ENCODE data around the gene SLC1A3.

Gene SLC1A3

DNA sequence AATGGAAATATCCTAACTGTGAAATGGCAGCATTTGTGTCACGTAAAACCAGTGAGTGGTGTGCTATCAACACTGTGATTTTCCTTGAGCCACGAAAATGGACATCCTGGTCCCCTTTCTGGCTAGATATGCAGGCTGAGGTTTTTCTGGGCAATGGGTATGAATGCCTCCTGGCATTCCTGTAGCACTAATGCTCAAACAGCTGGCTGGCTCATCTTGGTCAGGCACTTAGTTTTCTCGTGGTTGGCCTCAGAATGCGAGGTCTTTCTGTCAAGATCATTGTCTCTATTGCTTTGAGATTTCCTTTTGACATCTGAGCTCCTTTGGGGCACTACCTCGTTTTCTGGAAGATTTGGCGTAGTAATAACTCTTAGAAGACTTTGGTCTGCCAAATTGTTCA, 15.6 kb downstream of the SLC1A3 start:
- no peak overlapping the region for H3K9ac ChIP-seq (ENCODE audit: insufficient read length, low read depth)
- no peaks in the 10 kb centered on the region for H3K4me1 ChIP-seq (ENCODE audit: insufficient read depth, insufficient read length)
- no peak overlapping the region for H3K4me3 ChIP-seq (ENCODE audit: insufficient read length, low read depth)
- no peaks in the 10 kb centered on the region for H3K27me3 ChIP-seq (ENCODE audit: insufficient read depth, insufficient read length)
- DNase-seq (ENCODE audit: low read depth, low spot score) = no peak
- peaks cover 8% of the 10 kb centered on the region for H3K36me3 ChIP-seq (ENCODE audit: insufficient read depth, insufficient read length, low read length)
- H3K9me3 ChIP-seq (ENCODE audit: insufficient read depth, low read length) = no peaks in the 10 kb centered on the region
- no peak for TF ChIP-seq YY1 (IDR thresholded peaks at IDR 0.05; ENCODE audit: insufficient read depth, insufficient read length)
- no peak for TF ChIP-seq ZNF274 (IDR thresholded peaks at IDR 0.05; ENCODE audit: low read depth, low read length)
- TF ChIP-seq SUZ12 (IDR thresholded peaks at IDR 0.05; ENCODE audit: extremely low read depth, insufficient read depth, insufficient read length) = no peak

DNA sequence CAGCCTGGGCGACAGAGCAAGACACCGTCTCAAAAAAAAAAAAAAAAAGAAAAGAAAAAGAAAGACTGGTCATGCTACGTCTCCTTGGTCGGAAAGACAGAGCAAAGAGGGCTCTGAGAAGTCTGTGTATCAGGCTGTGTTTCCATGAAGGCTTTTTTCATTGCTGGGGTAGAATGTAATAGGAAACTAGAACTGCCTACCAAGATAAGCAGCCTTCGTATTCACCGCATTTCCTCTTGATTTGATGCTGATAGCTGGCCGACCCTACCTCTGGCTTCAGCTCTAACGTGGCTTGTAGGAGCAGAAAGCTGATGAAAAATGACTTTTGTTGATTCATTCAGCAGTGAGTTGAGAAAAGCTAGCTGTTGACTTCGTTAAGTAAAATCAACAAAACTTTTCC, 17.4 kb downstream of the SLC1A3 start:
- Histone ChIP-seq H3K27me3 (ENCODE audit: insufficient read depth, insufficient read length) (no peaks in the 10 kb centered on the region), H3K9me3 (ENCODE audit: insufficient read depth, low read length) (no peaks in the 10 kb centered on the region), H3K36me3 (ENCODE audit: insufficient read depth, insufficient read length, low read length) (peaks cover 8% of the 10 kb centered on the region), H3K4me3 (ENCODE audit: insufficient read length, low read depth) (no peak overlapping the region), H3K4me1 (ENCODE audit: insufficient read depth, insufficient read length) (no peaks in the 10 kb centered on the region), H3K9ac (ENCODE audit: insufficient read length, low read depth) (no peak overlapping the region)
- no peak for TF ChIP-seq SUZ12 (IDR thresholded peaks at IDR 0.05; ENCODE audit: extremely low read depth, insufficient read depth, insufficient read length)
- TF ChIP-seq ZNF274 (IDR thresholded peaks at IDR 0.05; ENCODE audit: low read depth, low read length) = no peak
- no peak for TF ChIP-seq YY1 (IDR thresholded peaks at IDR 0.05; ENCODE audit: insufficient read depth, insufficient read length)
- no peak for DNase-seq (ENCODE audit: low read depth, low spot score)

GRCh38 chr5:36624277-36624676, 17.9 kb downstream of the SLC1A3 start:
- Histone ChIP-seq H3K4me1 (ENCODE audit: insufficient read depth, insufficient read length) (no peaks in the 10 kb centered on the region), H3K9ac (ENCODE audit: insufficient read length, low read depth) (no peak overlapping the region), H3K36me3 (ENCODE audit: insufficient read depth, insufficient read length, low read length) (peaks cover 8% of the 10 kb centered on the region), H3K4me3 (ENCODE audit: insufficient read length, low read depth) (no peak overlapping the region), H3K9me3 (ENCODE audit: insufficient read depth, low read length) (no peaks in the 10 kb centered on the region), H3K27me3 (ENCODE audit: insufficient read depth, insufficient read length) (no peaks in the 10 kb centered on the region)
- DNase-seq (ENCODE audit: low read depth, low spot score) = no peak
- TF ChIP-seq YY1 (IDR thresholded peaks at IDR 0.05; ENCODE audit: insufficient read depth, insufficient read length) = no peak
- TF ChIP-seq ZNF274 (IDR thresholded peaks at IDR 0.05; ENCODE audit: low read depth, low read length) = no peak
- TF ChIP-seq SUZ12 (IDR thresholded peaks at IDR 0.05; ENCODE audit: extremely low read depth, insufficient read depth, insufficient read length) = no peak

DNA sequence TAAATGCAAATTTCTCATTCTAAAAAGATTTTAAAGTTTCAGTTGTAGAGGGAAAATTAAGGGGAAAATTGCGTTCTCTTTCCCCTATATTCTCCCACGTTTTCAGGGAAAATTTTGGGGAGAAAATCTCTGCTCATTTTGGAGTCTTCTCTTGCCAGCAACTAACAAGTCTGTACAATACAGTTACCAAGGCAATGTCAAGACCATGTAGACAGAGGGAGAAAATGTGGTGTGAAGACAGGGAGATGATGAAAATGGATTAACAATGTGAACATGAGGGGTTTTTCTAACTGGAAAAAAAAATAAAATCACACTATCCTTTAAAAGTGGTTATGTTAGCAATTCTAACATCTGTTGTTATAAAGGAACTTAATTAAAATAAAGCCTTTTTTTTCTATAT, 22.3 kb downstream of the SLC1A3 start:
- DNase-seq (ENCODE audit: low read depth, low spot score) = no peak
- H3K27me3 ChIP-seq (ENCODE audit: insufficient read depth, insufficient read length) = no peaks in the 10 kb centered on the region
- TF ChIP-seq SUZ12 (IDR thresholded peaks at IDR 0.05; ENCODE audit: extremely low read depth, insufficient read depth, insufficient read length) = no peak
- TF ChIP-seq YY1 (IDR thresholded peaks at IDR 0.05; ENCODE audit: insufficient read depth, insufficient read length) = no peak
- no peak for TF ChIP-seq ZNF274 (IDR thresholded peaks at IDR 0.05; ENCODE audit: low read depth, low read length)
- peaks cover 50% of the 10 kb centered on the region for H3K36me3 ChIP-seq (ENCODE audit: insufficient read depth, insufficient read length, low read length)
- H3K4me3 ChIP-seq (ENCODE audit: insufficient read length, low read depth) = no peak overlapping the region
- H3K9me3 ChIP-seq (ENCODE audit: insufficient read depth, low read length) = no peaks in the 10 kb centered on the region
- H3K4me1 ChIP-seq (ENCODE audit: insufficient read depth, insufficient read length) = no peaks in the 10 kb centered on the region
- no peak overlapping the region for H3K9ac ChIP-seq (ENCODE audit: insufficient read length, low read depth)

- no peaks in the 10 kb centered on the region for H3K4me1 ChIP-seq (ENCODE audit: insufficient read depth, insufficient read length)
- DNase-seq (ENCODE audit: low read depth, low spot score) = no peak
These were observed 23.3 kb downstream of the SLC1A3 start for GRCh38 chr5:36629729-36630128.

DNA sequence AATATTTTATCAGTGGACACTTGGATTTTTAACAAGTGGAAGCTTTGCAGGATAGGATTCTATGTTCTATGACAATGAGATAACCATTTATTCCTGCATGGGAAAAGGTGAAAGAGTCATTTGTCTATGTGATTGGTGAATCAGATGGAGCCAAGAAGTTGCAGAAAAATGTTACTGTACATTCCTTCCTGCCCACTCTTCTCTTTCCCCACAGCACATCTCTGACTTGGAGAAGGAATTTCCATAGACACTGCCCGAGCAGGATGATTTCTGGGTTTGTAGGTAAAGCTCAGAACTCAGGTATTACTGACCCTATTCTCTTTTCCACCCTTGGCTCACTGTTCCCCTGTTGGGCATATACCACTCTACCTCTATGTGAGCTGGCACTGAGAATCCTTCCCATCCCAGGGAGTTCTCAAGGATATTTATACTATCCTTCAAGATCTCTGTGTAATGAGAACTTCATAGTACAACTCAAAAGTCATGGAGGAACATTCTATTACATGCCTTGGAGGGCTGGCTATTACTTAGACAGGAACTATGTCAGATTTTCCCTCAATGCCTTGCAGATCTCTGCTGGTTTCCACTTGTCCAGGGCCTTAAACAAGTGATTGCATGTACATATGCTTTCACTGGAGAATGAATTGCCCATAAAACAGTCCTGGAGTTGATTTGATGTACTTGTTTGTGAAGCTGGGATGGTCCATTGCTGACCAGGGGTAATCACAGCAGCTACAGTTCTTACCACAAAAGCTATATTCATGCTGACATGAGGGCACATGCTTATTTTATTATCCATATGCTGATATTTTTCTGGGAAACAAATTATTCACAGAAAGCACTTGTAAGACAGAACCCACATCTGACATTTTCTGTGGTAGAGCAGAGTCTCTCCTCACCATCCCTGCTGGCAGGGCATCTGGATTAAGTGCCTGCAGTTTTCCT, 24.1 kb downstream of the SLC1A3 start:
- TF ChIP-seq SUZ12 (IDR thresholded peaks at IDR 0.05; ENCODE audit: extremely low read depth, insufficient read depth, insufficient read length) (no peak), ZNF274 (IDR thresholded peaks at IDR 0.05; ENCODE audit: low read depth, low read length) (no peak), YY1 (IDR thresholded peaks at IDR 0.05; ENCODE audit: insufficient read depth, insufficient read length) (no peak)
- H3K4me1 ChIP-seq (ENCODE audit: insufficient read depth, insufficient read length) = no peaks in the 10 kb centered on the region
- no peak overlapping the region for H3K9ac ChIP-seq (ENCODE audit: insufficient read length, low read depth)
- H3K27me3 ChIP-seq (ENCODE audit: insufficient read depth, insufficient read length) = no peaks in the 10 kb centered on the region
- DNase-seq (ENCODE audit: low read depth, low spot score) = no peak
- H3K4me3 ChIP-seq (ENCODE audit: insufficient read length, low read depth) = no peak overlapping the region
- peaks cover 46% of the 10 kb centered on the region for H3K36me3 ChIP-seq (ENCODE audit: insufficient read depth, insufficient read length, low read length)
- no peaks in the 10 kb centered on the region for H3K9me3 ChIP-seq (ENCODE audit: insufficient read depth, low read length)

More at GRCh38 chr5:36629729-36630128, 23.3 kb downstream of the SLC1A3 start:
- TF ChIP-seq ZNF274 (IDR thresholded peaks at IDR 0.05; ENCODE audit: low read depth, low read length) = no peak
- TF ChIP-seq SUZ12 (IDR thresholded peaks at IDR 0.05; ENCODE audit: extremely low read depth, insufficient read depth, insufficient read length) = no peak
- no peak for TF ChIP-seq YY1 (IDR thresholded peaks at IDR 0.05; ENCODE audit: insufficient read depth, insufficient read length)
- Histone ChIP-seq H3K36me3 (ENCODE audit: insufficient read depth, insufficient read length, low read length) (peaks cover 44% of the 10 kb centered on the region), H3K9ac (ENCODE audit: insufficient read length, low read depth) (no peak overlapping the region), H3K27me3 (ENCODE audit: insufficient read depth, insufficient read length) (no peaks in the 10 kb centered on the region), H3K4me3 (ENCODE audit: insufficient read length, low read depth) (no peak overlapping the region), H3K9me3 (ENCODE audit: insufficient read depth, low read length) (no peaks in the 10 kb centered on the region)

GRCh38 chr5:36631154-36631553, 24.7 kb downstream of the SLC1A3 start:
- no peaks in the 10 kb centered on the region for H3K4me1 ChIP-seq (ENCODE audit: insufficient read depth, insufficient read length)
- no peak for DNase-seq (ENCODE audit: low read depth, low spot score)
- H3K36me3 ChIP-seq (ENCODE audit: insufficient read depth, insufficient read length, low read length) = peaks cover 51% of the 10 kb centered on the region
- TF ChIP-seq SUZ12 (IDR thresholded peaks at IDR 0.05; ENCODE audit: extremely low read depth, insufficient read depth, insufficient read length) (no peak), ZNF274 (IDR thresholded peaks at IDR 0.05; ENCODE audit: low read depth, low read length) (no peak), YY1 (IDR thresholded peaks at IDR 0.05; ENCODE audit: insufficient read depth, insufficient read length) (no peak)
- H3K9me3 ChIP-seq (ENCODE audit: insufficient read depth, low read length) = no peaks in the 10 kb centered on the region
- H3K27me3 ChIP-seq (ENCODE audit: insufficient read depth, insufficient read length) = no peaks in the 10 kb centered on the region
- H3K9ac ChIP-seq (ENCODE audit: insufficient read length, low read depth) = no peak overlapping the region
- no peak overlapping the region for H3K4me3 ChIP-seq (ENCODE audit: insufficient read length, low read depth)
